ENCODE results near the gene PRRG3.

- no peak for TF ChIP-seq POLR2AphosphoS5 (IDR thresholded peaks at IDR 0.05; ENCODE audit: borderline replicate concordance, low read depth, low read length)
- no peak for TF ChIP-seq EZH2 (IDR thresholded peaks at IDR 0.05)
- TF ChIP-seq FOXP2 (optimal IDR thresholded peaks at IDR 0.05; ENCODE audit: control extremely low read depth, extremely low read length, insufficient read depth), result no peak
Observed at GRCh38 chrX:151694121-151694520, 1.1 kb upstream of the PRRG3 start.

Data from SK-N-MC (cell line).